PC-3 (cell line): ENCODE results near the gene KCTD15. TPM values are rescaled to one million over a fixed set of nuclear protein-coding genes. Genes with fewer than 3 reads are reported as not detected.

Experiments used
- ATAC-seq: fragments of 200-7000 bp; cut with Tn5 transposase; 2 replicates; pipeline ENCODE4 v1.9.1; 2020; ENCODE audit warnings: mild to moderate bottlenecking, moderate library complexity
- BruUV-seq: library from RNA; stranded (reverse); fragments of 400-500 nt; replicated peaks from 2 replicates; lab custom pipeline; 2021; lab: Mats Ljungman, UMichigan
- CTCF ChIA-PET: fragments of 300-600 bp; sonication (Branson Sonifier 250); formaldehyde crosslinking; loops from one replicate; lab custom pipeline; 2022; ENCODE audit warnings: antibody characterized with exemption; lab: Charles Lee
- POLR2A ChIA-PET: fragments of 300-600 bp; sonication (Branson Sonifier 250); formaldehyde crosslinking; loops from one replicate; lab custom pipeline; 2022; ENCODE audit warnings: antibody characterized with exemption; ENCODE audit not compliant: unreplicated experiment; lab: Charles Lee
- DNase-seq: peaks from one replicate; pipeline ENCODE4 v3.0.0-alpha.2; 2015
- H2AFZ ChIP-seq: fragments of 300-600 bp; sonication (generic); 2 replicates; pipeline ENCODE4 v1.6.0; 2016; ENCODE audit warnings: antibody characterized with exemption, low read length
- H3F3A ChIP-seq: fragments of 300-600 bp; sonication (generic); one replicate; pipeline ENCODE4 v1.6.0; 2017; ENCODE audit warnings: antibody characterized with exemption, low read length, control low read depth, mild to moderate bottlenecking; ENCODE audit not compliant: unreplicated experiment
- H3K27ac ChIP-seq: fragments of 300-600 bp; sonication (generic); 2 replicates; pipeline ENCODE4 v1.5.1; 2016; ENCODE audit warnings: mild to moderate bottlenecking, low read length
- H3K27me3 ChIP-seq: fragments of 300-600 bp; sonication (generic); 2 replicates; pipeline ENCODE4 v1.6.1; 2016; ENCODE audit warnings: low read length, mixed read lengths
- H3K36me3 ChIP-seq: fragments of 300-600 bp; sonication (generic); 2 replicates; pipeline ENCODE4 v1.6.1; 2016; ENCODE audit warnings: low read depth, mixed run types, low read length, mixed read lengths
- H3K4me1 ChIP-seq: fragments of 300-600 bp; sonication (generic); 2 replicates; pipeline ENCODE4 v1.5.1; 2016; ENCODE audit warnings: low read length; ENCODE audit not compliant: insufficient read depth
- H3K4me2 ChIP-seq: fragments of 300-600 bp; sonication (generic); 2 replicates; pipeline ENCODE4 v1.6.0; 2016; ENCODE audit warnings: low read length
- H3K4me3 ChIP-seq: fragments of 300-600 bp; sonication (generic); 2 replicates; pipeline ENCODE4 v1.5.1; 2016; ENCODE audit warnings: mild to moderate bottlenecking, low read length, mixed read lengths
- H3K79me2 ChIP-seq: fragments of 300-600 bp; sonication (generic); 2 replicates; pipeline ENCODE4 v1.6.1; 2017; ENCODE audit warnings: low read length, mixed read lengths
- H3K9ac ChIP-seq: fragments of 300-600 bp; sonication (generic); 2 replicates; pipeline ENCODE4 v1.6.0; 2016; ENCODE audit warnings: mild to moderate bottlenecking, low read length
- H3K9me2 ChIP-seq: fragments of 300-600 bp; sonication (generic); replicated peaks from 2 replicates; pipeline ENCODE4 v1.6.1; 2016; ENCODE audit warnings: mixed run types, low read length, mixed read lengths
- H3K9me3 ChIP-seq: fragments of 300-600 bp; sonication (generic); 2 replicates; pipeline ENCODE4 v1.6.1; 2016; ENCODE audit warnings: low read length, mixed read lengths
- H4K20me1 ChIP-seq: fragments of 300-600 bp; sonication (generic); 2 replicates; pipeline ENCODE4 v1.6.1; 2016; ENCODE audit warnings: low read length, mixed read lengths
- EZH2 ChIP-seq: fragments of 300-600 bp; sonication (generic); IDR thresholded peaks from one replicate; pipeline ENCODE4 v1.6.1; 2017; ENCODE audit warnings: antibody characterized with exemption, mild to moderate bottlenecking, low read length; ENCODE audit not compliant: unreplicated experiment
- EZH2phosphoT487 ChIP-seq: fragments of 300-600 bp; sonication (generic); IDR thresholded peaks from 2 replicates; pipeline ENCODE4 v1.6.1; 2018; ENCODE audit warnings: mild to moderate bottlenecking, antibody characterized with exemption, low read length, borderline replicate concordance
- intact Hi-C: fragments of 100-400 bp; cut with micrococcal nuclease; formaldehyde crosslinking; loops from 2 replicates; pipeline ENCODE4 v1.9.0; 2023
- total RNA-seq: library from RNA; depleted of rRNA; stranded (reverse); fragments of >200 nt; gene quantifications from 2 replicates; pipeline ENCODE4 v1.2.3, GENCODE V29; 2014
- TF ChIP-seq, protein P1 (sequence below): fragments of 300-600 bp; sonication (generic); conservative IDR thresholded peaks from 2 replicates; pipeline ENCODE4 v1.5.1; 2017; ENCODE audit warnings: antibody characterized with exemption, low read depth, mild to moderate bottlenecking, low read length

Gene KCTD15
- total RNA-seq, 1 experiment from 2014 or later: 58.2 TPM

DNA sequence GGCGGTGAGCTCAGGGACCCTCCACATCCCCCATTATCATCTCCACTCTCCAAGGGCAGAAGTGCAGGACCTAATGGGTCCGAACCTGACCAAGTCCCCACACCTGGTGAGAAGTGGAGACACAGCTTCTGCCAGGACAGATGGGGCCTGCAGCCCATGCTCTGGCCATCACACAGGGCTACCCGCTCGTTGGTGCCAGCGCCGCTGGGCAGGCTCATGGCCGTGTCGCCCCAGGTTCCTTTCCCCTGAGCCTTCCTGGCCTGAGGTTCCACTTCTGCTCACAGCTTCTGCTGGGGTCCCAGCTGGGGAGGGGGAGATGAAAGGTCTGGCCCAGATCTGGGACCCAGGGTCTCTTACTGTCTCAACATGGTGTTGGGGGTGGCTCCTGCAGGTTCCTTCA, 48.4 kb upstream of the KCTD15 start:
- H2AFZ ChIP-seq: no peak overlapping the region
- H3K4me2 ChIP-seq: no peak overlapping the region
- H3F3A ChIP-seq: no peaks in the 10 kb centered on the region
- ChIA-PET POLR2A (no interaction called here), CTCF (no interaction called here)
- no peaks in the 10 kb centered on the region for H3K9me3 ChIP-seq
- ATAC-seq: no peak
- intact Hi-C loops: no loop called here
- H3K9ac ChIP-seq: no peak overlapping the region
- no peak overlapping the region for H3K4me3 ChIP-seq
- BruUV-seq: no TSS peak
- no peaks in the 10 kb centered on the region for H3K4me1 ChIP-seq
- H3K9me2 ChIP-seq: no peaks in the 10 kb centered on the region
- TF ChIP-seq EZH2phosphoT487 (no peak), EZH2 (no peak)
- TF ChIP-seq, protein P1, sequence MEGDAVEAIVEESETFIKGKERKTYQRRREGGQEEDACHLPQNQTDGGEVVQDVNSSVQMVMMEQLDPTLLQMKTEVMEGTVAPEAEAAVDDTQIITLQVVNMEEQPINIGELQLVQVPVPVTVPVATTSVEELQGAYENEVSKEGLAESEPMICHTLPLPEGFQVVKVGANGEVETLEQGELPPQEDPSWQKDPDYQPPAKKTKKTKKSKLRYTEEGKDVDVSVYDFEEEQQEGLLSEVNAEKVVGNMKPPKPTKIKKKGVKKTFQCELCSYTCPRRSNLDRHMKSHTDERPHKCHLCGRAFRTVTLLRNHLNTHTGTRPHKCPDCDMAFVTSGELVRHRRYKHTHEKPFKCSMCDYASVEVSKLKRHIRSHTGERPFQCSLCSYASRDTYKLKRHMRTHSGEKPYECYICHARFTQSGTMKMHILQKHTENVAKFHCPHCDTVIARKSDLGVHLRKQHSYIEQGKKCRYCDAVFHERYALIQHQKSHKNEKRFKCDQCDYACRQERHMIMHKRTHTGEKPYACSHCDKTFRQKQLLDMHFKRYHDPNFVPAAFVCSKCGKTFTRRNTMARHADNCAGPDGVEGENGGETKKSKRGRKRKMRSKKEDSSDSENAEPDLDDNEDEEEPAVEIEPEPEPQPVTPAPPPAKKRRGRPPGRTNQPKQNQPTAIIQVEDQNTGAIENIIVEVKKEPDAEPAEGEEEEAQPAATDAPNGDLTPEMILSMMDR: no peak
- H3K27me3 ChIP-seq: peaks cover 32% of the 10 kb centered on the region
- no peak for DNase-seq
- H3K27ac ChIP-seq: no peak overlapping the region
- no peaks in the 10 kb centered on the region for H3K36me3 ChIP-seq
- no peaks in the 10 kb centered on the region for H3K79me2 ChIP-seq
- H4K20me1 ChIP-seq: no peaks in the 10 kb centered on the region

DNA sequence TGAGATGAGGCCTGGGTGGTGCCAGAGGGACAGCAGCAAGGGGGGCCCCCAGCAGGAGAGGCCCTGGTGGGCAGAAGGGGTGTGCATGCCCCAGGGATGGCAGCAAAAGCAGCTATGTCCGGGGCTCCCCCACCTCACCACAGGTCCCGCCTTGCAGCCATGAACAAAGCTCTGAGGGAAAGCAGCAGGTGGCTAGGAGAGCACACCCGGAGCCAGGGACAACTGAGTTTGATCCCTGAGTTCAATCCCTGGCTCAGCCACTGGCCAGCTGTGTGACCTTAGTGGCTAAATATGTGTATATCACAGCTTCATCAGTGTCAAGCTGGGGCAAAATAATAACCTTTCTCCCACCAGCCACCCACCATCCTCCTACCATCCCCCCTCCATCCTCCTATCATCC, 47.7 kb upstream of the KCTD15 start:
- intact Hi-C loops: no loop called here
- no peak for ATAC-seq

DNA sequence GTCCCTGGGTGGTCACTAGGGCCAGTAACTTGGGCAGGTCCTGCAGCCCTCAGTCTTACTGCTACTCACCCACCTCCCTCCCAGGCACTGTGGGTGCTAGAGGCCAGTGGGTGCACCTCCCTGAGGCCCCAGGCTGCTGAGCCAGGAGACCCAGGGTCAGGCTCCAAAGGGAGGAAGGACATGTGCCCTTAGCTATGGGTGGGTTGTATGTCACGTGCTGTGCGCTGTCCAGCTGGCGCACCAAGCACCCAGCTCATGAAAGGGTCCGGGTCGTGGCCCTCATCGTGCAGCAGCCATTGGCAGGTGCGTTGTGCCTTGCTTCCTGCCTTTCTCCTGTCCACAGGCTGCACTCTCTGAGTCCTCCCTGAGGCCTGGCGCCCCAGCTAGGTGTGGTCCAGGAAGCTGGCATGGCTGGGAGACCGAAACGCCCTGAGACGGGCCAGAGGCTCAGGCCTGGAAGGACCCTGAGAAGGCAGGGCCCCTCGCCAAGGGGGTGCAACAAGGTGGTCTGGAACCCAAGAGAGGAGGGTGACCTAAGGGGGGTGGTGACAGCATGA, 47.0 kb upstream of the KCTD15 start:
- H2AFZ ChIP-seq: no peak overlapping the region
- POLR2A ChIA-PET: interaction anchor here (0.6 kb wide), 1 partner anchor 454 kb away, joined by 5 read pairs; no protein-coding TSS in a partner anchor
- CTCF ChIA-PET: no interaction called here

More for the DNA sequence above, 47.7 kb upstream of the KCTD15 start:
- H3K27me3 ChIP-seq: peaks cover 32% of the 10 kb centered on the region
- H2AFZ ChIP-seq: no peak overlapping the region
- TF ChIP-seq EZH2phosphoT487: no peak
- TF ChIP-seq, protein P1: no peak
- TF ChIP-seq EZH2: no peak
- H3K27ac ChIP-seq: no peak overlapping the region
- H3K36me3 ChIP-seq: no peaks in the 10 kb centered on the region
- BruUV-seq: no TSS peak
- H3F3A ChIP-seq: no peaks in the 10 kb centered on the region
- no peaks in the 10 kb centered on the region for H3K79me2 ChIP-seq
- no peaks in the 10 kb centered on the region for H3K9me3 ChIP-seq
- no peak overlapping the region for H3K9ac ChIP-seq
- no peak overlapping the region for H3K4me2 ChIP-seq
- no peaks in the 10 kb centered on the region for H3K9me2 ChIP-seq
- no peaks in the 10 kb centered on the region for H4K20me1 ChIP-seq
- no peaks in the 10 kb centered on the region for H3K4me1 ChIP-seq
- ChIA-PET CTCF (no interaction called here), POLR2A (interaction anchor here (0.6 kb wide), 1 partner anchor 453 kb away, joined by 5 read pairs; no protein-coding TSS in a partner anchor)
- H3K4me3 ChIP-seq: no peak overlapping the region
- no peak for DNase-seq

More for the DNA sequence above, 47.0 kb upstream of the KCTD15 start:
- no TSS peak for BruUV-seq
- Histone ChIP-seq H3K9me3 (no peaks in the 10 kb centered on the region), H3K9ac (no peak overlapping the region), H3K79me2 (no peaks in the 10 kb centered on the region), H3K4me1 (no peaks in the 10 kb centered on the region), H3F3A (no peaks in the 10 kb centered on the region), H3K27me3 (peaks cover 32% of the 10 kb centered on the region), H3K4me2 (no peak overlapping the region), H3K9me2 (no peaks in the 10 kb centered on the region), H3K4me3 (no peak overlapping the region), H4K20me1 (no peaks in the 10 kb centered on the region), H3K27ac (no peak overlapping the region), H3K36me3 (no peaks in the 10 kb centered on the region)
- TF ChIP-seq EZH2 (no peak), EZH2phosphoT487 (no peak)
- TF ChIP-seq, protein P1: no peak
- no peak for DNase-seq
- intact Hi-C loops: no loop called here
- ATAC-seq: no peak
